Glutamatergic neuron (in vitro differentiated cells): ENCODE results near the gene SUMO4. TPM values are rescaled to one million over a fixed set of nuclear protein-coding genes. Genes with fewer than 3 reads are reported as not detected.

ENCODE experiments used
- DNase-seq: peaks from one replicate; pipeline ENCODE4 v3.0.0; 2022
- H3K27ac Mint-ChIP-seq: one replicate; pipeline ENCODE4 v1.8.0; 2020; ENCODE audit warnings: mild to moderate bottlenecking, mixed read lengths, inconsistent platforms; ENCODE audit not compliant: unreplicated experiment
- H3K27me3 Mint-ChIP-seq: one replicate; pipeline ENCODE4 v1.8.0; 2020; ENCODE audit warnings: mild to moderate bottlenecking, moderate library complexity, mixed read lengths, inconsistent platforms; ENCODE audit not compliant: unreplicated experiment
- H3K36me3 Mint-ChIP-seq: one replicate; pipeline ENCODE4 v1.8.0; 2020; ENCODE audit warnings: mild to moderate bottlenecking, mixed read lengths, inconsistent platforms; ENCODE audit not compliant: unreplicated experiment
- H3K4me1 Mint-ChIP-seq: one replicate; pipeline ENCODE4 v1.8.0; 2020; ENCODE audit warnings: mild to moderate bottlenecking, low read depth, mixed read lengths, inconsistent platforms; ENCODE audit not compliant: unreplicated experiment
- H3K4me3 Mint-ChIP-seq: one replicate; pipeline ENCODE4 v1.8.0; 2020; ENCODE audit warnings: mild to moderate bottlenecking, mixed read lengths, inconsistent platforms; ENCODE audit not compliant: unreplicated experiment
- H3K9me3 Mint-ChIP-seq: one replicate; pipeline ENCODE4 v1.8.0; 2020; ENCODE audit warnings: mild to moderate bottlenecking, moderate library complexity, mixed read lengths, inconsistent platforms; ENCODE audit not compliant: unreplicated experiment
- CTCF ChIP-seq: fragments of 200-600 bp; sonication (generic); IDR thresholded peaks from one replicate; pipeline ENCODE4 v1.5.0; 2021; ENCODE audit not compliant: partially characterized antibody, unreplicated experiment
- total RNA-seq: library from RNA; stranded (reverse); fragmentation: NEBNext Ultra II Directional; extraction: Animal tissue kit (Norgen Biotek cat#: 25700); gene quantifications from one replicate; pipeline ENCODE4 v1.2.1, GENCODE V29; 2021; ENCODE audit not compliant: unreplicated experiment

The SUMO4 gene
- total RNA-seq, 1 donor from 2014 or later: 1.3 TPM

- H3K9me3 Mint-ChIP-seq: peaks cover 1% of the 10 kb centered on the region
- H3K27ac Mint-ChIP-seq: no peak overlapping the region
- H3K27me3 Mint-ChIP-seq: peaks cover 3% of the 10 kb centered on the region
- no peak for DNase-seq
- no peak overlapping the region for H3K4me3 Mint-ChIP-seq
- no peaks in the 10 kb centered on the region for H3K36me3 Mint-ChIP-seq
- no peak for TF ChIP-seq CTCF
- H3K4me1 Mint-ChIP-seq: peaks cover 7% of the 10 kb centered on the region
These were observed 21.1 kb downstream of the SUMO4 start for GRCh38 chr6:149421132-149421531.

- Mint-ChIP-seq H3K9me3 (peaks cover 1% of the 10 kb centered on the region), H3K27me3 (peaks cover 3% of the 10 kb centered on the region), H3K36me3 (no peaks in the 10 kb centered on the region), H3K27ac (no peak overlapping the region), H3K4me1 (peaks cover 7% of the 10 kb centered on the region), H3K4me3 (no peak overlapping the region)
- no peak for TF ChIP-seq CTCF
- no peak for DNase-seq
These were observed 22.5 kb downstream of the SUMO4 start for GRCh38 chr6:149422581-149422980.

DNA sequence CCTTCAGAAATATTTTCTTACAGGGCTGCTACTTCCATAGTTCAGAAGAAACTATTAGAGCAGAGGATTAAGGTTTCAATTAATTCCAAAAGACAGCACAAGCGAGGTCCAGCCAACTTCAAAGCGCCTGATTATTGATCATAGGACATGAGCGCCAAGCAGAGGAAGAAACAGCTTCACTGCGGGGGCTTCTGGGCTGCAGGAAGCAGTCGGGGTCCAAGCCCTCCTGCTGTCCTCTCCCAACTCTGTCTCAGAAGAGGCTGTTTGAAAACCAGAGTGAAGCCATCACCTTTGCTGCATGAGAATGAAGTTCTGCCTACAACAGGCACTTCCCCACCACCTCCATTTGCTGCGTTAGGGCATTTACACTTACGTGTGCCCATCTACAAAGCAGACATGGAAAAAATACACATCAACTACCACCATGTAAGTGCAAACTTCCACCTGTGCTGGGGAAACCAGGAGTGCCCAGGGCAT, 23.9 kb downstream of the SUMO4 start:
- no peak for TF ChIP-seq CTCF
- Mint-ChIP-seq H3K9me3 (no peaks in the 10 kb centered on the region), H3K4me1 (peaks cover 7% of the 10 kb centered on the region), H3K36me3 (no peaks in the 10 kb centered on the region), H3K27me3 (peaks cover 3% of the 10 kb centered on the region), H3K27ac (no peak overlapping the region), H3K4me3 (no peak overlapping the region)
- no peak for DNase-seq

GRCh38 chr6:149425224-149425623, 25.2 kb downstream of the SUMO4 start:
- DNase-seq: no peak
- peaks cover 3% of the 10 kb centered on the region for H3K27me3 Mint-ChIP-seq
- H3K27ac Mint-ChIP-seq: no peak overlapping the region
- no peaks in the 10 kb centered on the region for H3K36me3 Mint-ChIP-seq
- H3K4me1 Mint-ChIP-seq: peaks cover 7% of the 10 kb centered on the region
- H3K4me3 Mint-ChIP-seq: no peak overlapping the region
- no peak for TF ChIP-seq CTCF
- H3K9me3 Mint-ChIP-seq: no peaks in the 10 kb centered on the region

- Mint-ChIP-seq H3K9me3 (no peaks in the 10 kb centered on the region), H3K27ac (no peak overlapping the region), H3K27me3 (peaks cover 3% of the 10 kb centered on the region), H3K4me1 (peaks cover 7% of the 10 kb centered on the region), H3K4me3 (no peak overlapping the region), H3K36me3 (no peaks in the 10 kb centered on the region)
- no peak for DNase-seq
- no peak for TF ChIP-seq CTCF
These were observed 25.7 kb downstream of the SUMO4 start for GRCh38 chr6:149425754-149426153.
